Inferior parietal cortex (tissue), 1 donor: ENCODE measurements around the gene SCEL.
"Not testable (repeated sequence)": the region's sequence is repeated elsewhere in the genome, so short reads cannot be mapped to it uniquely, and the experiment has no call there.

Source experiments
- DNase-seq: peaks from one replicate; pipeline ENCODE4 v3.0.0-alpha.2; 2016; ENCODE audit errors: extremely low spot score

Gene SCEL

DNA sequence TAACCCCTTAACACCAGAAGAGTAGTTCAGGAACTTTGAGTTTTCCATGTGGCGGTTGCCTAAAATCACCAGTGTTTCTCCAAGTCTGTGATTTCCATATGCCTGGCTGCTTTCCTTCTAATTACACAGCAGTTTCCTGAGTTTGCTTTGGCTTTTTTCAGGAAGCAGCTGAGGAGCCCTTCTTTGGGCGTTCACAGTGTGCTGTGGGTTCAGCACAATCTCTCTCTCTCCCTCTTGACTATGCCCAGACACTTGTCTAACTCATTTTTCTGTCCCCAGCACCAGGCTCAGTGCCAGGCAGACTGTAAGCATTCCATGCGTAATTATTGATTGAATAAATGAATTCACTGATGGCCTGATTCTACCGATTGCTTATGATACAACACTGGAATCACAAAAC is 19.7 kb downstream of the SCEL start:
- no peak for DNase-seq

DNA sequence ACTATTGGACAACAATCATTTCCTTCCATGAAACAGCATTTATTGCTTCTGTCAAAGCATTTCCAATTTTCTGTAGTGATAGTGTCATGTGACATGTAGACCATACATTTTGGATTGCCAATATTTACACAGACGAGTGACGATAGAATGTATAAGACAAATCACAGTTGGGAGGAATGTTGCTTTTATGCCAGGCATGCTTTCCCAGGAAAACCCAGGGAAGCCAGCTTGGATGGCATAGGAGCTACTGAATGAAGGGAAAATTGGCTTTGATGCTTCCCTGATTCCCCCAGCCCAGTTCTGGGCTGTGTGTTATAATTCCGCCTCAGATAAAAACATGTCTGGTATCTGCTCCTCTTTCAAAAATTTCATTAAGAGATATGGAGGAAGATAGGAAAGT is 22.5 kb downstream of the SCEL start:
- no peak for DNase-seq

DNA sequence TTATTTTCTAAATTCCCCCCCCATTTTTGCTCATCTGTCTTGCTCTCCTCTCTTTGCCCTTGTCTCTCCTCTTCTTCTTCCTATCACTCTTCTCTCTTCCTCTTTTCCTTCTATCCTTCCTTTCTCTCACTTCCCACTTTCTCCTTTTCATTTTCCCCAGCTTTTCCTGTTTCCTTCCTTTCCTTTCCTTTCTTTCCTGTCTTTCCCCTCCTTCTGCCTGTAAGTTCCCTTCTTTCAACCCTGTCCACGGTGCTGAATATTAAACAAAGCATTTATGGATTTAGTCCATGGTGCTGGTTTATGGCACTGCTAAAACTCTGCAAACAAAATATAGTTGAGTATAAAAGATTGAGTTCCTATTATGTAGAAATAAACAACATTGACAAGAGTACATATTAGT is 27.6 kb downstream of the SCEL start:
- DNase-seq, result no peak

DNA sequence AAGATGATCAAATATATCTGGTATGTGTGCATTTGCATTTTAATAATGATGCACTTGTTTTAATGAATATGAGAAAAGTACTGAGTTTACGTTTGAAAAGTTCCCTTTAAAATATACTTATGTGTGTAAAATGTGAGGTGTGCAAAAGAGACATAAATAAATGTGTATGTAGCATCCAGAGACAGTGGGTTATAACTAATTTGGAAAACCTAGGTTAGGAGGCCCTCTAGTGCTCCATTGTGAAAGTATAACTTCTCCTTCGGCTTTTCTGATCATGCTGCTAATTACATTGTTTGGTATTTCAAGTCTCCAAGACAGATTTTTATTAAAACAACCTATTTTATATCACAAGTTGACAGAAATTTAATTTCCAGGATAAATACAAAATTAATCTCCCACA is 30.1 kb downstream of the SCEL start:
- DNase-seq, result peak; percentile 73

DNA sequence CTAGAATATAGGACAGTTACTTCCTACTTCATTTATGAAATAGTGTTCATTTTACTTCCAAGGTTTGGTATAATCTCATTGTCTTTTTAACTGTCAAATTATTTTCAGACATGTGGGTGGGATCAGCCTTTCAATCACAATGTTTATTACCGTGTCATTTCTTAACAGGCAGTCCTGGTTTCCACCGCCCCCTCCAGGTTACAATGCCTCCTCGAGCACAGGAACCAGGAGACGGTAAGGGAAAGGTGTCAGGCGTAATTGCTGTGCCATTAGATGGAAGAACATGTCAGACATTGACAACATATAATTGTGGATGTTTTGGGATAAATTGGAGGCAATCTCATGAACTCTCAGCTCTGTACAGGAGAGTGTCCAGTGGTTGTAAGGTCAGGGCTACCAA is 36.5 kb downstream of the SCEL start:
- DNase-seq, result no peak

DNA sequence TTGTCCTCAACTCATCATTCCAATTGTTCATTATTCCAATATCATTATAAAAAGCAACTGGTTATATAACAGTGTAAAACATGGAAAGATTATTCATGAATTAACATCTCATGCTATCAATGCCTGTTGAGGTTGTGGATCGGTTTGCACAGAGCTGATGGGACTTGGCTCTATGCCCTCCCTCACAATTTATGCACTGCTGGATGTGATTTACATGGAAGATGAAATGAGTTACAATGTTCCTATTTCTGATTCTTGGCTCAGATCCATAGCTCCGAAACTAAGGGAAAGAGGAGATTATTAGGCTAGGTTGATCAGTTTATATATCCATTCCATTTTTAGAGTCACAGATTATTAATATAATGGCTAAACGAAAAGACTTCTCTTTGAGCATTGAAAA is 38.6 kb downstream of the SCEL start:
- DNase-seq, result no peak

DNA sequence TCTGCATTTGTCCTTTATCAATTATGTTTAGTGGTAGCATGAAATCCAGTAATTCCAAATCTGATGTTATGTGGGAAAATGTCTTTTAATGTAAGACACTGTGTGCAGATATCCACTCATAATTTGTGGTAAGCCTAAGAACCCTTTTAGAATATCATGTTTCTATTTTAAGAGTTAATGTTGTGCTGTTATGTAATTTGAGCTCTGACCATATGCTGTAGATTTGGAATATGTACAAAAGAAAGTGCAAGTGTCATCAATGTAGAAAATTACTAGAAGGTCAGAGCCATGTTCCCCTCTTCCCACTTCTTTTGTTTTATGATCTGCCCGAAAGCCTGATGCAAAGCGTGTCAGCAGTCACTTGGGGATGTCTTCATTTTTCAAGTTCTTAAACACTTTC is 44.5 kb downstream of the SCEL start:
- no peak for DNase-seq

DNA sequence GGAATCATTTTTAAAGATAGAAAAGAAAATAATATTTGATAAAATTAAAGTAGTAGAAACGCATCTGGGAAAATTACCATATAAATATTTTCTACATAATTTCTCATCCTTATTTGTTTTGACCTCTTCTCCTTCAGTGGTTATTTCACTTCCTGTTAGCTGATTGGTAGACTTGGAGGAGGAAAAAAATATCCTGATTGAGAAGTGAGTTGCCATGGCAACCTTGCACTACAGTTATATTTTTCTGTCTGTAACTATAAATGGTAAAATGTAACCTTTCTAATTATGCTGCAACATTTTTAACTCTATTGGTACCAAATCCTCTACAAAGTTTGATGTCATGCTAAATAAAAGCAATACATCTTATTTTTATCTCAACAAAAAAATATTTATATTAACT is 45.2 kb downstream of the SCEL start:
- DNase-seq, result peak; percentile 48

DNA sequence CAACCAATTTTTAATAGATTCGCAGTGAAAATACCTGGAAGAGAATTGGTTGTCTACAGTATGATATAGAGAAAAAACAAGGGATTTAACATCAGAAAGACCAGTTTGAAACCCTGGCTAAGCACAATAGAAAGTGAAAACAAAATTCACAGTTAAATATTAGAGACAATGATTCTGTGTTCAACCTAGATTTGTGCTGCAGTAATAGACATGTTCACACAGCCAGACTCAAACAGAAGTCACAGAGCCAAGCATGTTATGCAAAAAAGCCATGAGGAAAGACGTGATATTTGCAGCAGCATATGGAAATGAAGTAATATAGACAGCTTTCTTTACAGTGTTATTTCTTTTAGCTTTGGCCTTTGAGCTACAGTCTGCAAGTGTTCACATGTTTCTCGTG is 48.1 kb downstream of the SCEL start:
- no peak for DNase-seq

DNA sequence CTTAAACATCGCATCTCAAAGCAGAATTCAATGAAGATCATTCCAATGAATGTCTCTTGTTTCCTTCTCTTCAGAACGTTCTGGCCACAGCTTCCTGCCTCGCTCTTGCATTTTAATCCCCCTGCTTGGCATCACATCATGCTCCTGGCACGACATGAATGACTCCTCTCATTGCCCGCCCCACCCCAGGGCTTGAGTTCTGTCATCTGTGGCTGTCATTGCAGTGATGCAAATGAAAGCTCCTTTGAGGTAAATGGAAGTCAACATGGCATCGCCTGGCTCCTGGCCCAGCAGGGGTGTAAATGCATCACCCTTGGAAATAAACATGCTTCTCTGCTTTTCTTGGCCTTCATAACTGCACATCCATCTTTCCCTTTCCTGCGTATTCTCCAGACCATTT is 48.6 kb downstream of the SCEL start:
- DNase-seq, result no peak

DNA sequence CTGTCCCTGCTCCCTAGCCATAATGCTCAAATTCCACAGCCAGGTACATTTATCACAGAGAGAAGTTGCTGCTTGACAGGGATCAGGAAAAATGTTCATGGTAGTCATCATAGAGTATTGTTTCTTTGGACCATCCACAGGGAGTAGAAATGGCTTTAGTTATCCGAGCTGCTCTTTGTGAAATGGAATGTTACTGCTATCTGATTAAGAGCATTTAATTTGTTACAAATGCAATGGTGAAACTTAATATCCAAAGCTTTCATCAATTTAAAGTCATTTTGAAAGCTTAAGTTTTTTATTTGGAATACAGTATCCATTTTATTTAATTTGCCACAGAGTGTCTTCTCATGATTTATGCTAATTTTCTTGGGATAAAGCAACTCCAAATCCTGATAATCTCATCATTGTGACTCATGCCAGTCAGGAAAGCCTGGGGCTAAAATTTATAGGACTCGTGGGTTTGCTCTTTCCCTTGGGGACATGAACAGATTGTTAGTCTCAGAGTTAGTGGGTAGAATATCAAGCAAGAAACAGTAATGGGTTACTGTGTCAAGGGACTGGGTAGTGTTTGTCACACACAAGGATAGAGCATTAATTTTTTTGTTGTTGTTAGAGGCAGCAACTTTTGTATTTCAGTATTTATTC is 59.8 kb downstream of the SCEL start:
- DNase-seq, result no peak

DNA sequence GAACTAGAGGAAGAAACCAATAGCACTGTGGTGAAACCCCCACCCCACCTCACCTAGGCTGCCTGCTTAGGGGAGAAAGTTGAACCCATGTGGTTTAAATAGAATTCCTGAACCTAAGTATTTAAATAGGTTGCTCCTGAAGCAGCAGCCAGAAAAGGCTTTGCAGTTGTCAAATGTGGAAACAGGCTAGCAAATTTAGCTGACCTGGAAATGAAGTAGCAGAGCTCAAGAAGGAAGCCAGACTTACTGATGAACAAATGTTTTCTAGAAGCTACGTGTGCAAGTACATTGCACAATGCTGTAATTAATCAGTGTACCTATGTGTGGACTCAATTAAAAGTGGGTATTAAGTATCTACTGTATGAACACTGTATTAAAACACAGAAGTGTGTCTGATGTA is 61.3 kb downstream of the SCEL start:
- DNase-seq, result no peak

DNA sequence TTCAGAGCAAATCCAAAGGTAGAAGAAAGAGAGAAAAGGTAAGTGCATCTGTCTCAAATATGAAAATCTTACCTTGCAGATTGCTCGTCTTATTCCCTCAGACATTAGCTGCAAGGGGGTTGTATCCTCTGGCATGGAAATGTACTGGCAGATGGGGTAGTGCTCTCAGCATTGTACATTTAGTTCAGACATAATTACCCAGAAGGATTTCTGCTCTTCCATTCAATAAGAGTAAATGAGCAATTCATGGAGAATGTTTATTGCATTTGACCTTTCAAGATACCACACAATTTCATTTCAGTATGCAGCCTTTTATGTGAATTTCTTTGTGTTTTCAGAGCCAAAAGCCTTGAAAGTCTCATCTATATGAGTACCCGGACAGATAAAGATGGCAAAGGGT is 63.8 kb downstream of the SCEL start:
- no peak for DNase-seq

DNA sequence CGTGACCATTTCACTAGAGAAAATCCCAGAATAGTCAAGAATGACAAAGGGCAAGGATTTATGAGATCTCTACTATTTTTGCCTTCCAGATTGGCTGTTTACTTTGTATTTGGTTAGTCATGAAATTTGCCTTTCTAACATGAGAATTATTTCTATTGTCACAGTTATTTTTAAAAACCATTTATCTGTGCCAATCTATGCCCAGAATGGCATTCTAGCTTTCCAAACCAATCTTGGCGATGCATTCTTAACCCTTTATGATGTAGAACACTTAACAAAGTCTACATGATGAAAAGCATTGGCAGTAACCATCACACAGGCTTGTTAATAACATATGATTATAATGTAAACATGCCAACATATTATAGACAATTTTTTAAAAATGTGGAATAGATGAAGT is 65.2 kb downstream of the SCEL start:
- no peak for DNase-seq

DNA sequence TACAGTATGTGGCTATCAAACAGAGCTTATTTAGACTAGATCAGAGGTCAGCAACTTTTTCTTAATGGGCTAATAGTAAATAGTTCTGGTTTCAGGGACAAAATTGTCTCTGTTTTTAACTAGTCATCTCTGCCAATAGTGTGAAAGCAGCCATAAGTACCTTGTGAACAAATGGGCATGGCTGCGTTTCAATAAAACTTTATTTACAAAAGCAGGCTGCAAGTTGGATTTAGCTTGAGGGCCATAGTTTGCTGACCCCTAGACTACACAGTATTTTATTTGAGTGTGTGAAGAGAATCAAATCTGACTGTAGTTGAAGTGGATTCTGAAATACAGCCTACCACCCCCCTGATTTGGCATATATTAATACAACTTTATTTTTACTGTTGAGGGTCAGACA is 75.6 kb downstream of the SCEL start:
- no peak for DNase-seq

DNA sequence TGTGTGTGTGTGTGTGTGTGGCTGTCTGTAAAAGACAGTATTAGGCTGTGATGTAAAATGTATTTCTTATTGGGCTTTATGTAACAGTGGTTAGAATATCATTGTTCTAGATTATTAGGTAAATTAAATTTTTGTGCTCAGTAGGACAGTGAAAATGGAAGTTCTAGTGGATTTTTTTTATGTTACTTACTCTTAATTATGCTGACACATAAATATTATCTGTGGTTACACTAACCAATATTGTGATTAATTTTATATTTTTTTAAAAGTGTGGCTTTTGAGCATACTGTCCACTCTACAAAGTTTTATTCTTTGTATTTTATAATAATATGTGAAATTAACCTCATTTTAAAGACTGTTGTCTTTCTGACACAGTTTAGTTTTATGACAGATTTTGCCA is 80.5 kb downstream of the SCEL start:
- DNase-seq, result no peak

DNA sequence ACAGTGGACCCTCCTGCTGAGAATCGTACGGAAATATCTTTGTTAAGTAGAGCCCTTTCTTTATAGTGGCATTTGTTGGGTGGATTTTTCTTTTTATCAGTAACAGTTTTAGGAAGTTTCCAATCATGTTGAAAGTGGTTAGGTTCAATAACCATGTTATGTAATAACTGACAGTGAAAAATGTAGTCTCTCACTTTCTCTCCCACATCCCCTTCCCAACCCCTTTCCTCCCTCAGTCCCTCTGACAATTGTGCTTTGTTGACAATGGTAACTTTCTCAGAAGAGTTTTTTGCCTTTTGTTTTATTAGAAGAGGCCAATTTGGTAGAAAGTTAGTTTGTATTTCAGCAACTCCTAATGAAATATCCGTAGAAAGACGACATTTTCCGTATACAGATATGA is 84.1 kb downstream of the SCEL start:
- DNase-seq, result no peak

DNA sequence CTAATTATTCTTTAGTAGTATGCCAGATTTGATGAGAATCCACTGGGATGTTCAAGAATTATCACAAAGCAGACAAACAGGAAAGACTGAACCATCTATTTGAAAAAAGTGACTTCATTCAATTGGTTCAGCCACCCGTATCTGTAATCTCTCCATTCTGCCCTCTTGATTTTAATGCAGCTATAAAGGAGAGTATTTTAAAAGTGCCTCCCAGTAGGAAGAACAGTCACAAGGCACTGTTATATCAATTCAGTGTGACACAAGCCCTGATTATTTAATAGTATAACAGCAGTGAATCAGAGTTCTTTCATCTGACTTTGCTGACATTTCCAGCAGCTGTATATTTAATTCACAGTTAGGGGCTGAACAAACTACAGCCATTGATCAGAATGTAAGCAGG is 84.6 kb downstream of the SCEL start:
- DNase-seq, result no peak

DNA sequence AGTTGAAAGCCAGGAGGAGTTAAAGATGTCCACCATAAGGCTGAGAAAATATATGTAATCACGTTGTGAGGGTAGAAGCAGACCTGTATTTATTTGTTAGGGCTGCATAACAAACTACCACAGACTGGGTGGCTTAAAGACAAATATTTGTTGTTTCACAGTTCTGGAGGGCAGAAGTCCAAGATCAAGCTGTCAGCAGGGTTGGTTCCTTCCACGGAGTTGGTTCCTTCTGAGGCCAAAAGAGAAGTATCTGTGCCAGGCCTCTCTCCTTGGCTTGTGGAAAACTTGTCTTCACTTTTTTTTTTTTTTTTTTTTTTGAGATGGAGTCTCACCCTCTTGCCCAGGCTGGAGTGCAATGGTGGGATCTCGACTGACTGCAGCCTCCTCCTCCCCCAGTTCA is 88.3 kb downstream of the SCEL start:
- DNase-seq, result no peak

DNA sequence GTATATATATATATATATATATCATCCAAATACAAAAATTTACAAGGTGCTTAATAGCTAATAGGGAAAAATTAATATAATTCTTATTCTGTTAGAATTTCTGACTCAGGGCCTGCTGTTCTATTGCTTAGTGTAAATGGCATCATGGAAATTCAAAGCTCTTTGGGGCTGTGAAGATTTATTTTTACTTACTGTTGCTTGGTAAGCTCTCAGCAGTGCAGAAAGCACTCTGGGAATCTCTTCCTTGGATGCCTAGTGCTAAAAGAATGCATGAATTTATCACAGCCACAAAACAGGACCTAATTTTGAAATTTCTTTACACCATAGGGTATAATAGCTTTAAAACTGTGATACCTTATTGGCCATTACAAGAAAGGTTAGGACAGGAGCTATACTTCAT is 92.7 kb downstream of the SCEL start:
- no peak for DNase-seq

DNA sequence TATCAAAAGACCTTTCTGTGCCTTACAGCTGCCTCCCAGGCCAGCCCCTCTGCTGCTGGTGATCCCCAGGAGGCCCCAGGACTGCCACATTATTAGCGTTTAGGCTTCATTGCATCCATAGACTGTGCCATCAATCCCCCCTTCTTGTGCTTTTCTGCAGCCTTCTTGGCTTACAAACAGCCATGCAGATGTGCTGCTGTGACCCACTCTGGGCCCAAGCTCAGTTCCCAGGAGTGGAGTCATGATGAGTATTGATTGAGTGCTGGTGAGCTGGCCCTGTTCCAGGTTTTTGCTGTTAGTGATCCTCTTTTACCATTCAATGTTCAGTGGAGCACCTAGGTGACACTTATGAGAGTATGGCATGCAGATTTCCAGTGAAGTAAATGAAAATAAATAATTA is 102.1 kb downstream of the SCEL start:
- DNase-seq, result no peak

DNA sequence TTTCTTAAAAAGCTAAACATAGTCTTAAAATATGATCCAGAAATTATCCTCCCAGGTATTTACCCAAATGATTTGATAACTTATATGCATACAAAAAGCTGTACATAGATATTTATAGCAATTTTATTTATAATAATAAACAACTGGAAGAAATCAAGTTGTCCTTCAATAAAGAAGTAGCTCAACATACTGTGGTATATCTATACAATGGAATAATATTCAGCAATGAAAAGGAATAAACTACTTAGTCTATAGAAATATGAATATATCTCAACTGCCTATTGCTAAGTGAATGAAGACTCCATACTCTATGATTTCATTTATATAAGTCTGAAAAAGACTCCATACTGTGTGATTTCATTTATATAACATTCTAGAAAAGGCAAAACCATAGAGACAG is 114.9 kb downstream of the SCEL start:
- DNase-seq, result no peak

DNA sequence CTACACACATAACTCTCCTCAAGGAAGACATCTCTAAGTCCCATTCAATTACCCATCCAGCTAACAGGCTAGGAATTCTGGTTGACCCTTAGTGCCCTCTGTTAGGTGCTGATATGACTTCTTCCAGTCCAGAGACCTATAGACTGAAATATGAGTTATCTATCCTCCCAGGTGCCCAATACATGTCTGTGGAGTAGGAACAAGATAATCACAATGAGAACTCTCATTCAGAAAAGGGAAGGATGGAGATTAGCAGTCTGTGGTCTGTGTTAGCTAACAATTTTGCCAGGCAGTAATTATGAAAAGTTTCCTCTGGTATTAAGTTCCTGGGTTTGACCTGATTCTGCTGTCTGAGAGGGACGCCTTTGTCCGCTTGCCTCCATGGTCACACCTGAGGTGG is 117.8 kb downstream of the SCEL start:
- no peak for DNase-seq

DNA sequence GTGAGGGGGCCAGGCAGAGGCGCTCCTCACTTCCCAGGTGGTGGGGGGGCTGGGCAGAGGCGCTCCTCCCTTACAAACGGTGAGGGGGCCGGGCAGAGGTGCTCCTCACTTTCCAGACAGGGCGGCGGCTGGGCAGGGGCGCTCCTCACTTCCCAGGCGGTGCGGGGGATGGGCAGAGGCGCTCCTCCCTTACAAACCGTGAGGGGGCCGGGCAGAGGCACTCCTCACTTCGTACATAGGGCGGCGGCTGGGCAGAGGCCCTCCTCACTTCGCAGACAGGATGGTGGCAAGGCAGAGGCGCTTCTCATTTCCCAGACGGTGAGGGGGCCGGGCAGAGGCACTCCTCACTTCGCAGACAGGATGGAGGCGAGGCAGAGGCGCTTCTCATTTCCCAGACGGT is 124.5 kb downstream of the SCEL start:
- not testable (repeated sequence) for DNase-seq

DNA sequence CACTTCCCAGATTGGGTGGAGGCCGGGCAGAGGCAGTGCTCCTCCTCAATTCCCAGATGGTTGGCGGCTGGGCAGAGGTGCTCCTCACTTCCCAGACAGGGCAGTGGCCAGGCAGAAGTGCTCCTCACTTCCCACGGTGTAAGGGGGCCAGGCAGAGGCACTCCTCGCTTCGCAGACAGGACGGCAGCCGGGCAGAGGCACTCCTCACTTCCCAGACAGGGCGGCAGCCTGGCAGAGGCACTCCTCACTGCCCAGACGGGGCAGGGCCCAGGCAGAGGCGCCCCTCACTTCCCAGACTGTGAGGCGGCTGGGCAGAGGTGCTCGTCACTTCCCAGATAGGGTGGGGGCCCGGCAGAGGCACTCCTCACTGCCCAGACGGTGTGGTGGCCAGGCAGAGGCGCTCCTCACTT is 125.3 kb downstream of the SCEL start:
- no peak for DNase-seq
